WTC11 (cell line): ENCODE results near the gene NTN4. TPM values are rescaled to one million over a fixed set of nuclear protein-coding genes. Genes with fewer than 3 reads are reported as not detected.
A peak's percentile ranks its signal among the peaks of the same experiment; 100 is the strongest.

Source experiments
- ATAC-seq: fragments of 200-7000 bp; cut with Tn5 transposase; 2 replicates; pipeline ENCODE4 v1.10.0; 2021; ENCODE audit warnings: mild to moderate bottlenecking, moderate library complexity
- CTCF ChIA-PET: fragments of 300-600 bp; sonication (Branson Sonifier 250); formaldehyde crosslinking; loops from one replicate; lab custom pipeline; 2021; ENCODE audit warnings: antibody characterized with exemption; lab: Charles Lee
- POLR2A ChIA-PET: fragments of 350-600 bp; sonication (Branson Sonifier 250); formaldehyde crosslinking; loops from one replicate; lab custom pipeline; 2021; ENCODE audit warnings: antibody characterized with exemption; lab: Charles Lee
- DNase-seq: peaks from one replicate; pipeline ENCODE4 v3.0.0; 2021; ENCODE audit warnings: low spot score
- H3K27ac Mint-ChIP-seq: 2 replicates; pipeline ENCODE4 v1.8.0; 2021; ENCODE audit warnings: mixed read lengths
- H3K27me3 Mint-ChIP-seq: 2 replicates; pipeline ENCODE4 v1.8.0; 2021; ENCODE audit warnings: low read depth, mild to moderate bottlenecking, moderate library complexity, mixed read lengths
- H3K36me3 Mint-ChIP-seq: 2 replicates; pipeline ENCODE4 v1.8.0; 2021; ENCODE audit warnings: mixed read lengths
- H3K4me1 Mint-ChIP-seq: 2 replicates; pipeline ENCODE4 v1.8.0; 2022; ENCODE audit warnings: mixed read lengths
- H3K4me3 Mint-ChIP-seq: 2 replicates; pipeline ENCODE4 v1.8.0; 2021; ENCODE audit warnings: mild to moderate bottlenecking, moderate library complexity, mixed read lengths
- H3K9me3 Mint-ChIP-seq: 2 replicates; pipeline ENCODE4 v1.8.0; 2021; ENCODE audit warnings: mixed read lengths
- AFF4 ChIP-seq: sonication (generic); formaldehyde crosslinking; IDR thresholded peaks from 2 replicates; pipeline ENCODE4 v1.8.1; 2023; ENCODE audit warnings: mild to moderate bottlenecking, missing genetic modification reagents, borderline replicate concordance
- ATF1 ChIP-seq: sonication (generic); formaldehyde crosslinking; IDR thresholded peaks from 2 replicates; pipeline ENCODE4 v1.8.1; 2023; ENCODE audit warnings: mild to moderate bottlenecking, moderate library complexity, missing genetic modification reagents
- ATF3 ChIP-seq: sonication (generic); formaldehyde crosslinking; conservative IDR thresholded peaks from 2 replicates; pipeline ENCODE4 v1.8.1; 2022; ENCODE audit warnings: mild to moderate bottlenecking, missing genetic modification reagents
- FOXK1 ChIP-seq: sonication (generic); formaldehyde crosslinking; IDR thresholded peaks from 2 replicates; pipeline ENCODE4 v1.8.0; 2022; ENCODE audit warnings: mild to moderate bottlenecking, moderate library complexity, missing genetic modification reagents
- GABPB1 ChIP-seq: sonication (generic); formaldehyde crosslinking; IDR thresholded peaks from 2 replicates; pipeline ENCODE4 v1.8.1; 2023; ENCODE audit warnings: mild to moderate bottlenecking, missing genetic modification reagents
- JAZF1 ChIP-seq: fragments of 250-450 bp; sonication (Bioruptor Pico); IDR thresholded peaks from 2 replicates; pipeline ENCODE4 v1.9.0; 2021; ENCODE audit warnings: moderate library complexity, mild to moderate bottlenecking, inconsistent platforms
- JUN ChIP-seq: sonication (generic); formaldehyde crosslinking; IDR thresholded peaks from 2 replicates; pipeline ENCODE4 v1.8.0; 2023; ENCODE audit warnings: mild to moderate bottlenecking, missing genetic modification reagents
- MYBL2 ChIP-seq: sonication (generic); formaldehyde crosslinking; IDR thresholded peaks from 2 replicates; pipeline ENCODE4 v1.8.1; 2023; ENCODE audit warnings: mild to moderate bottlenecking, moderate library complexity, missing genetic modification reagents
- SMAD3 ChIP-seq: sonication (generic); formaldehyde crosslinking; IDR thresholded peaks from 2 replicates; pipeline ENCODE4 v1.8.0; 2022; ENCODE audit warnings: missing genetic modification reagents, mild to moderate bottlenecking, borderline replicate concordance
- TCF7 ChIP-seq: sonication (generic); formaldehyde crosslinking; IDR thresholded peaks from 2 replicates; pipeline ENCODE4 v1.8.0; 2022; ENCODE audit warnings: mild to moderate bottlenecking, low read depth, missing genetic modification reagents, moderate library complexity
- USF1 ChIP-seq: sonication (generic); formaldehyde crosslinking; IDR thresholded peaks from 2 replicates; pipeline ENCODE4 v1.8.0; 2022; ENCODE audit warnings: mild to moderate bottlenecking, missing genetic modification reagents
- USF2 ChIP-seq: sonication (generic); formaldehyde crosslinking; IDR thresholded peaks from 2 replicates; pipeline ENCODE4 v1.8.1; 2023; ENCODE audit warnings: mild to moderate bottlenecking, missing genetic modification reagents, moderate library complexity
- ZNF219 ChIP-seq: sonication (generic); formaldehyde crosslinking; IDR thresholded peaks from 2 replicates; pipeline ENCODE4 v1.8.0; 2023; ENCODE audit warnings: missing genetic modification reagents, mild to moderate bottlenecking, borderline replicate concordance
- ZNF416 ChIP-seq: fragments of 250-450 bp; sonication (Bioruptor Pico); IDR thresholded peaks from 2 replicates; pipeline ENCODE4 v1.9.0; 2021; ENCODE audit warnings: mild to moderate bottlenecking, inconsistent platforms
- ZNF425 ChIP-seq: fragments of 250-450 bp; sonication (Bioruptor Pico); conservative IDR thresholded peaks from 2 replicates; pipeline ENCODE4 v1.9.0; 2021; ENCODE audit warnings: mild to moderate bottlenecking
- total RNA-seq: library from RNA; stranded (reverse); gene quantifications from 3 replicates; pipeline ENCODE4 v1.2.3, GENCODE V29; 2021
- TF ChIP-seq, protein P1 (sequence below): sonication (generic); formaldehyde crosslinking; IDR thresholded peaks from 2 replicates; pipeline ENCODE4 v1.8.1; 2023; ENCODE audit warnings: mild to moderate bottlenecking, missing genetic modification reagents
- TF ChIP-seq, protein P2 (sequence below): sonication (generic); formaldehyde crosslinking; IDR thresholded peaks from 2 replicates; pipeline ENCODE4 v1.8.0; 2022; ENCODE audit warnings: mild to moderate bottlenecking, missing genetic modification reagents

The NTN4 gene
- total RNA-seq, 1 experiment from 2014 or later = 2.7 TPM

DNA sequence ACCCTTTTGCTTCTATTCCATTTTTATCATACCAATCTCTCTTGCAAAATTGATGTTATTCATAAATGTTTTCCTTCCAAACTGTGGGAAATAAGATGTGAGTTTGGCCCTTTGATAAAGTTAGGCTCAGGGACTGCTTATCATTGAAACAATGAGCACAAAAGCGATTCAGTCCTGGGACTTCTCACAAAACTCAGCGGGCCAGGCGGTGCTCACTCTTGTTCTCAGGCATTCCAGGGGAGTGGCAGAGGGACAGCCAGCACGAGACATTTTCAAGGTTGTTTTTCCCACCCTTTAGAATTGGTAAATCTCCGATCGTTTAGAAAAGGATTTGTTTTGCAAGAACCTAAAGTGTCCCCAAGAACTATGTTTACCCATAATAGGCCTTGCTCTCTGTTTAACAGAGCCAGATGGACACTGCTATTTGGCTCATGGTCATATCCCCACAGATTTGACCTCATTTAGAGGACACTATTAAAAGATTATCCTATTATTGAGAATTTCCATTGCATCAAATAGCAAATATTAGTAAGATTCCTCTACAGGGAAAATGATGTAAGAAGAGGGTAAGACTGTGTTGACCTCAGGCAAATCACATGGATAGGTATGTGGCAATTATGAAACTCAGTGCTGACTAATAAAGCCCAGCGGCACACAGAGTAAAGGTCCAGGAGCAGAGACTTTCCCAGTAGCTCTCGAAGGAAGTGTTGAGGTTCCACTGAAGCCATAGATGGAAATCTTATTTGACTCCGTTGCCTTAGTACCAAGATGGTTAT is 136.6 kb downstream of the NTN4 start:
- Mint-ChIP-seq H3K9me3 (peaks cover 12% of the 10 kb centered on the region), H3K4me3 (no peak overlapping the region)

GRCh38 chr12:95651681-95652080 is 138.9 kb downstream of the NTN4 start:
- POLR2A ChIA-PET = no interaction called here
- no peak for TF ChIP-seq USF2 (CRISPR knock-in tag)
- no peak for TF ChIP-seq ZNF425 (CRISPR knock-in tag)
- TF ChIP-seq, protein P1, sequence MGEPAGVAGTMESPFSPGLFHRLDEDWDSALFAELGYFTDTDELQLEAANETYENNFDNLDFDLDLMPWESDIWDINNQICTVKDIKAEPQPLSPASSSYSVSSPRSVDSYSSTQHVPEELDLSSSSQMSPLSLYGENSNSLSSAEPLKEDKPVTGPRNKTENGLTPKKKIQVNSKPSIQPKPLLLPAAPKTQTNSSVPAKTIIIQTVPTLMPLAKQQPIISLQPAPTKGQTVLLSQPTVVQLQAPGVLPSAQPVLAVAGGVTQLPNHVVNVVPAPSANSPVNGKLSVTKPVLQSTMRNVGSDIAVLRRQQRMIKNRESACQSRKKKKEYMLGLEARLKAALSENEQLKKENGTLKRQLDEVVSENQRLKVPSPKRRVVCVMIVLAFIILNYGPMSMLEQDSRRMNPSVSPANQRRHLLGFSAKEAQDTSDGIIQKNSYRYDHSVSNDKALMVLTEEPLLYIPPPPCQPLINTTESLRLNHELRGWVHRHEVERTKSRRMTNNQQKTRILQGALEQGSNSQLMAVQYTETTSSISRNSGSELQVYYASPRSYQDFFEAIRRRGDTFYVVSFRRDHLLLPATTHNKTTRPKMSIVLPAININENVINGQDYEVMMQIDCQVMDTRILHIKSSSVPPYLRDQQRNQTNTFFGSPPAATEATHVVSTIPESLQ = no peak
- no peak for TF ChIP-seq ZNF219
- no peak for TF ChIP-seq ATF1 (CRISPR knock-in tag)
- no peak for TF ChIP-seq MYBL2 (CRISPR knock-in tag)
- no peak for TF ChIP-seq JUN (CRISPR knock-in tag)
- TF ChIP-seq FOXK1 (CRISPR knock-in tag) = no peak
- TF ChIP-seq, protein P2, sequence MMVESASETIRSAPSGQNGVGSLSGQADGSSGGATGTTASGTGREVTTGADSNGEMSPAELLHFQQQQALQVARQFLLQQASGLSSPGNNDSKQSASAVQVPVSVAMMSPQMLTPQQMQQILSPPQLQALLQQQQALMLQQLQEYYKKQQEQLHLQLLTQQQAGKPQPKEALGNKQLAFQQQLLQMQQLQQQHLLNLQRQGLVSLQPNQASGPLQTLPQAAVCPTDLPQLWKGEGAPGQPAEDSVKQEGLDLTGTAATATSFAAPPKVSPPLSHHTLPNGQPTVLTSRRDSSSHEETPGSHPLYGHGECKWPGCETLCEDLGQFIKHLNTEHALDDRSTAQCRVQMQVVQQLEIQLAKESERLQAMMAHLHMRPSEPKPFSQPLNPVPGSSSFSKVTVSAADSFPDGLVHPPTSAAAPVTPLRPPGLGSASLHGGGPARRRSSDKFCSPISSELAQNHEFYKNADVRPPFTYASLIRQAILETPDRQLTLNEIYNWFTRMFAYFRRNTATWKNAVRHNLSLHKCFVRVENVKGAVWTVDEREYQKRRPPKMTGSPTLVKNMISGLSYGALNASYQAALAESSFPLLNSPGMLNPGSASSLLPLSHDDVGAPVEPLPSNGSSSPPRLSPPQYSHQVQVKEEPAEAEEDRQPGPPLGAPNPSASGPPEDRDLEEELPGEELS (CRISPR knock-in tag) = no peak
- TF ChIP-seq AFF4 (CRISPR knock-in tag) = no peak
- TF ChIP-seq ATF3 (CRISPR knock-in tag) = no peak
- no peak for TF ChIP-seq SMAD3 (CRISPR knock-in tag)
- TF ChIP-seq JAZF1 (CRISPR knock-in tag) = no peak
- TF ChIP-seq TCF7 (CRISPR knock-in tag) = no peak
- Mint-ChIP-seq H3K4me3 (no peak overlapping the region), H3K27ac (no peak overlapping the region), H3K27me3 (no peaks in the 10 kb centered on the region), H3K4me1 (peaks cover 11% of the 10 kb centered on the region), H3K9me3 (peaks cover 12% of the 10 kb centered on the region), H3K36me3 (peaks cover 10% of the 10 kb centered on the region)
- DNase-seq (no peak), ATAC-seq (no peak)
- CTCF ChIA-PET = no interaction called here

More for the DNA sequence above, 136.6 kb downstream of the NTN4 start:
- CTCF ChIA-PET = no interaction called here
- no peak for DNase-seq
- Mint-ChIP-seq H3K36me3 (peaks cover 10% of the 10 kb centered on the region), H3K27me3 (no peaks in the 10 kb centered on the region)
- POLR2A ChIA-PET = no interaction called here
- no peak for TF ChIP-seq ZNF416
- no peak for TF ChIP-seq USF1 (CRISPR knock-in tag)
- peak; percentile 97 for TF ChIP-seq GABPB1 (CRISPR knock-in tag)
- TF ChIP-seq, all 79 proteins: peak for 1
- Mint-ChIP-seq H3K4me1 (peaks cover 2% of the 10 kb centered on the region), H3K27ac (0 out of 2 replicates have a peak overlapping the region, but pooled peaks have one; percentile 55)
- no peak for ATAC-seq
